Bronchial epithelial cell (primary cell): ENCODE data around the gene KAT6B. TPM values are rescaled to one million over a fixed set of nuclear protein-coding genes. Genes with fewer than 3 reads are reported as not detected.
A peak's percentile ranks its signal among the peaks of the same experiment; 100 is the strongest.

Experiments used
- DNase-seq: peaks from one replicate; pipeline ENCODE4 v3.0.0-alpha.2; 2010; ENCODE audit warnings: low read depth
- FAIRE-seq: peaks from 2 replicates; lab custom pipeline; 2011; peaks lifted over from hg19 to GRCh38; lab: Jason Lieb, UNC
- H3K27me3 ChIP-seq: 2 replicates; pipeline ENCODE4 v1.5.1; 2011; ENCODE audit warnings: low read length; ENCODE audit not compliant: control insufficient read depth, insufficient read depth
- H3K36me3 ChIP-seq: 2 replicates; pipeline ENCODE4 v1.5.1; 2011; ENCODE audit warnings: low read length; ENCODE audit not compliant: control insufficient read depth, insufficient read depth
- H3K4me3 ChIP-seq: 2 replicates; pipeline ENCODE4 v1.5.1; 2011; ENCODE audit warnings: mild to moderate bottlenecking, low read depth, low read length, control low read depth
- CTCF ChIP-seq: IDR thresholded peaks from 2 replicates; pipeline ENCODE4 v1.5.1; 2011; ENCODE audit warnings: mild to moderate bottlenecking, moderate library complexity, low read length, control low read depth, inconsistent platforms; ENCODE audit not compliant: insufficient read depth, severe bottlenecking
- total RNA-seq: library from RNA; depleted of rRNA; stranded (reverse); fragments of >200 nt; gene quantifications from 2 replicates; pipeline ENCODE4 v1.2.1, GENCODE V29; 2014

The KAT6B gene
- total RNA-seq, 1 donor from 2014 or later = 8.7 TPM

- H3K4me3 ChIP-seq = no peak overlapping the region
- H3K27me3 ChIP-seq = no peaks in the 10 kb centered on the region
- H3K36me3 ChIP-seq = no peaks in the 10 kb centered on the region
- TF ChIP-seq CTCF = no peak
- FAIRE-seq (no peak), DNase-seq (no peak)
Measured at GRCh38 chr10:75063461-75064230, 237.2 kb downstream of the KAT6B start.

GRCh38 chr10:75065076-75065475 is 238.7 kb downstream of the KAT6B start:
- H3K4me3 ChIP-seq = no peak overlapping the region
- H3K36me3 ChIP-seq = no peaks in the 10 kb centered on the region
- H3K27me3 ChIP-seq = no peaks in the 10 kb centered on the region
- TF ChIP-seq CTCF = no peak
- DNase-seq (no peak), FAIRE-seq (no peak)

- DNase-seq (no peak), FAIRE-seq (no peak)
- H3K36me3 ChIP-seq = no peaks in the 10 kb centered on the region
- no peak overlapping the region for H3K4me3 ChIP-seq
- H3K27me3 ChIP-seq = no peaks in the 10 kb centered on the region
- no peak for TF ChIP-seq CTCF
Measured at GRCh38 chr10:75066271-75066670, 239.9 kb downstream of the KAT6B start.

GRCh38 chr10:75067272-75067671 is 240.9 kb downstream of the KAT6B start:
- Histone ChIP-seq H3K4me3 (no peak overlapping the region), H3K27me3 (no peaks in the 10 kb centered on the region), H3K36me3 (no peaks in the 10 kb centered on the region)
- DNase-seq (no peak), FAIRE-seq (no peak)
- no peak for TF ChIP-seq CTCF

- peak; percentile 49 for DNase-seq
- no peak for FAIRE-seq
- TF ChIP-seq CTCF = no peak
- H3K27me3 ChIP-seq = no peaks in the 10 kb centered on the region
- H3K36me3 ChIP-seq = no peaks in the 10 kb centered on the region
- H3K4me3 ChIP-seq = no peak overlapping the region
Measured at GRCh38 chr10:75068523-75068922, 242.1 kb downstream of the KAT6B start.

- no peak for FAIRE-seq
- no peak for DNase-seq
- no peak overlapping the region for H3K4me3 ChIP-seq
- H3K27me3 ChIP-seq = no peaks in the 10 kb centered on the region
- H3K36me3 ChIP-seq = no peaks in the 10 kb centered on the region
- TF ChIP-seq CTCF = no peak
Measured at GRCh38 chr10:75070476-75070875, 244.1 kb downstream of the KAT6B start.
